ENCODE data around the gene ECPAS.

DNA sequence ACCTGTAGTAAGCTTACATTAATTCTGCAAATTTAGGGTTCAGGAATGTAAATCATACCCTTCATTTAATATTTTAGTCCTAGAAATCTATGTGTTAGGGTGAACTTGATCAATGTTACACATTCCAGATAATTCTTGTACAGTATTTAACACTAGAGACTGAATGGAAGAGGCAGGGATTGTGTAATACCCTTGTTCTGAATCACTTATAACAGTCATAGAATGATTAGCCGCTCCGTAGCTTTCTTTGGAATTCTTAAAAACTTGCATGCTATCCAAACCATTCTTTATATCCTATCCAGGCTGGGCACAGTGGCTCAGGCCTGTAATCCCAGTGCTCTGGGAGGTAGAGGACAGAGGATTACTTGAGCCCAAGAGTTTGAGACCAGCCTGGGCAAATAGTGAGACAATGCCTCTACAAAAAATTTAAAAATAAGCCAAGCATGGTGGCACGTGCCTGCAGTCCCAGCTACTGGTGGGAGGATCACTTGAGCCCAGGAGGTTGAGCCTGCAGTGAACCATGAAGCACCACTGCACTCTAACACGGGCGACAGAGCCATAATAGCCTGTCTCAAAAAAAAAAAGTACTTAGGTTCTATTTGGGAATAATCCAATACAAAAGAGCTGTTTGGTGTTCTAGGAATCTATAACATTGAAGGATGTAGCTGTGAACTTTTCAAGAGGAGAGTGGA is 49.1 kb upstream of the ECPAS start:
- TF ChIP-seq, protein P1, sequence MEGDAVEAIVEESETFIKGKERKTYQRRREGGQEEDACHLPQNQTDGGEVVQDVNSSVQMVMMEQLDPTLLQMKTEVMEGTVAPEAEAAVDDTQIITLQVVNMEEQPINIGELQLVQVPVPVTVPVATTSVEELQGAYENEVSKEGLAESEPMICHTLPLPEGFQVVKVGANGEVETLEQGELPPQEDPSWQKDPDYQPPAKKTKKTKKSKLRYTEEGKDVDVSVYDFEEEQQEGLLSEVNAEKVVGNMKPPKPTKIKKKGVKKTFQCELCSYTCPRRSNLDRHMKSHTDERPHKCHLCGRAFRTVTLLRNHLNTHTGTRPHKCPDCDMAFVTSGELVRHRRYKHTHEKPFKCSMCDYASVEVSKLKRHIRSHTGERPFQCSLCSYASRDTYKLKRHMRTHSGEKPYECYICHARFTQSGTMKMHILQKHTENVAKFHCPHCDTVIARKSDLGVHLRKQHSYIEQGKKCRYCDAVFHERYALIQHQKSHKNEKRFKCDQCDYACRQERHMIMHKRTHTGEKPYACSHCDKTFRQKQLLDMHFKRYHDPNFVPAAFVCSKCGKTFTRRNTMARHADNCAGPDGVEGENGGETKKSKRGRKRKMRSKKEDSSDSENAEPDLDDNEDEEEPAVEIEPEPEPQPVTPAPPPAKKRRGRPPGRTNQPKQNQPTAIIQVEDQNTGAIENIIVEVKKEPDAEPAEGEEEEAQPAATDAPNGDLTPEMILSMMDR (optimal IDR thresholded peaks at IDR 0.05 in 1 of 3, IDR thresholded peaks at IDR 0.05 in 1 of 3, conservative IDR thresholded peaks at IDR 0.05 in 1 of 3; ENCODE audit: extremely low read depth in 1 of 3, insufficient read depth in 2 of 3, low read length in 3 of 3): no peak
- TF ChIP-seq EZH2 (IDR thresholded peaks at IDR 0.05; ENCODE audit: low read length): no peak
